WERI-Rb-1 (cell line): ENCODE data around the gene SRSF4.

Source experiments
- DNase-seq: peaks from one replicate; pipeline ENCODE4 v3.0.0-alpha.2; 2020
- H3K27ac ChIP-seq: fragments of 250-450 bp; sonication (Bioruptor Pico); 2 replicates; pipeline ENCODE4 v1.5.1; 2020; ENCODE audit warnings: mild to moderate bottlenecking, moderate library complexity
- H3K27me3 ChIP-seq: fragments of 250-450 bp; sonication (Bioruptor Pico); 2 replicates; pipeline ENCODE4 v1.5.1; 2021; ENCODE audit warnings: mild to moderate bottlenecking, low read depth, moderate library complexity; ENCODE audit not compliant: insufficient read depth, severe bottlenecking
- H3K36me3 ChIP-seq: fragments of 250-450 bp; sonication (Bioruptor Pico); 2 replicates; pipeline ENCODE4 v1.5.1; 2020; ENCODE audit warnings: mild to moderate bottlenecking, moderate library complexity
- H3K4me3 ChIP-seq: 2 replicates; pipeline ENCODE4 v1.5.1; 2011; ENCODE audit warnings: low read depth, mild to moderate bottlenecking, control low read depth, low read length
- H3K9me3 ChIP-seq: fragments of 250-450 bp; sonication (Bioruptor Pico); 2 replicates; pipeline ENCODE4 v1.5.1; 2021; ENCODE audit warnings: mild to moderate bottlenecking, moderate library complexity; ENCODE audit not compliant: severe bottlenecking
- TF ChIP-seq, protein P1 (sequence below): IDR thresholded peaks from 2 replicates; pipeline ENCODE4 v1.5.1; 2011; ENCODE audit warnings: low read depth, mild to moderate bottlenecking, control low read depth, inconsistent platforms, low read length

SRSF4 gene

DNA sequence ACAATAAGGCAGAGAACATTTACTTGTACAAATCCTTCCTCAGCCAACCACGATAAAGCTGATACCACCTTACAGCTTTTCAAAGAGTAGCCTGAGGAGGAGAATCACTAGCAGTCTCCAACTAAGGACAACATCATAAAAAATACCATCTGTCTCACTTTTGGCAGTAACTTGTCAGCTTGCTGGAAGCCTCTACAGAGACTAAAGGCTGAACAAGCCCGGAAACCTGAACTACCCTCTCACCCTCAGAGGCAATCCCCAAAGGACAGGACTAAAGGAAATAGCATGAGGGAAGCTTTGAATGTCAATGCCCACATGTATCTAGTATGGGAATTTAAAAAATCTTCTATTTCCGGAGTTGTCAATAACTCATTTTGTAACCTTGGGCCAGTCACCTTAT, 10.6 kb downstream of the SRSF4 start:
- no peak overlapping the region for H3K27ac ChIP-seq
- peaks cover 57% of the 10 kb centered on the region for H3K36me3 ChIP-seq
- H3K27me3 ChIP-seq = no peaks in the 10 kb centered on the region
- no peaks in the 10 kb centered on the region for H3K9me3 ChIP-seq
- no peak overlapping the region for H3K4me3 ChIP-seq
- TF ChIP-seq, protein P1, sequence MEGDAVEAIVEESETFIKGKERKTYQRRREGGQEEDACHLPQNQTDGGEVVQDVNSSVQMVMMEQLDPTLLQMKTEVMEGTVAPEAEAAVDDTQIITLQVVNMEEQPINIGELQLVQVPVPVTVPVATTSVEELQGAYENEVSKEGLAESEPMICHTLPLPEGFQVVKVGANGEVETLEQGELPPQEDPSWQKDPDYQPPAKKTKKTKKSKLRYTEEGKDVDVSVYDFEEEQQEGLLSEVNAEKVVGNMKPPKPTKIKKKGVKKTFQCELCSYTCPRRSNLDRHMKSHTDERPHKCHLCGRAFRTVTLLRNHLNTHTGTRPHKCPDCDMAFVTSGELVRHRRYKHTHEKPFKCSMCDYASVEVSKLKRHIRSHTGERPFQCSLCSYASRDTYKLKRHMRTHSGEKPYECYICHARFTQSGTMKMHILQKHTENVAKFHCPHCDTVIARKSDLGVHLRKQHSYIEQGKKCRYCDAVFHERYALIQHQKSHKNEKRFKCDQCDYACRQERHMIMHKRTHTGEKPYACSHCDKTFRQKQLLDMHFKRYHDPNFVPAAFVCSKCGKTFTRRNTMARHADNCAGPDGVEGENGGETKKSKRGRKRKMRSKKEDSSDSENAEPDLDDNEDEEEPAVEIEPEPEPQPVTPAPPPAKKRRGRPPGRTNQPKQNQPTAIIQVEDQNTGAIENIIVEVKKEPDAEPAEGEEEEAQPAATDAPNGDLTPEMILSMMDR = no peak
- no peak for DNase-seq

GRCh38 chr1:29169976-29170375, 11.7 kb downstream of the SRSF4 start:
- no peak overlapping the region for H3K27ac ChIP-seq
- no peak overlapping the region for H3K4me3 ChIP-seq
- DNase-seq = no peak
- no peaks in the 10 kb centered on the region for H3K9me3 ChIP-seq
- H3K36me3 ChIP-seq = peaks cover 60% of the 10 kb centered on the region
- H3K27me3 ChIP-seq = no peaks in the 10 kb centered on the region
- TF ChIP-seq, protein P1 = no peak

DNA sequence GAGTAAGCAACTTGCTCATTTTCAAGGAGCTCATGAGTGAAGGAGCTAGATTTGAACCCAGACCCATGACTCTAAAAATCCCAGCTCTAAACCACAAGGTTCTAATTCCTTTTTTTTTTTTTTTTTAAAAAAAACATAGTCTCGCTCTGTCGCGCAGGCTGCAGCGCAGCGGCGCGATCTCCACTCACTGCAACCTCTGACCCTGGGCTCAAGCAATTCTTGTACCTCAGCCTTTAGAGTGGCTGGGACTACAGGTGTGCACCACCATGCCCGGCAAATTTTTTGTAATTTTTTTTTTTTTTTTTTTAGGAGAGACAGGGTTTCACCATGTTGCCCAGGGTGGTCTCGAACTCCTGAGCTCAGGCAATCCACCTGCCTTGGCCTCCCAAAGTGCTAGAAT, 13.8 kb downstream of the SRSF4 start:
- TF ChIP-seq, protein P1 = no peak
- H3K4me3 ChIP-seq = no peak overlapping the region
- no peaks in the 10 kb centered on the region for H3K27me3 ChIP-seq
- no peak overlapping the region for H3K27ac ChIP-seq
- H3K36me3 ChIP-seq = peaks cover 65% of the 10 kb centered on the region
- H3K9me3 ChIP-seq = no peaks in the 10 kb centered on the region
- no peak for DNase-seq

DNA sequence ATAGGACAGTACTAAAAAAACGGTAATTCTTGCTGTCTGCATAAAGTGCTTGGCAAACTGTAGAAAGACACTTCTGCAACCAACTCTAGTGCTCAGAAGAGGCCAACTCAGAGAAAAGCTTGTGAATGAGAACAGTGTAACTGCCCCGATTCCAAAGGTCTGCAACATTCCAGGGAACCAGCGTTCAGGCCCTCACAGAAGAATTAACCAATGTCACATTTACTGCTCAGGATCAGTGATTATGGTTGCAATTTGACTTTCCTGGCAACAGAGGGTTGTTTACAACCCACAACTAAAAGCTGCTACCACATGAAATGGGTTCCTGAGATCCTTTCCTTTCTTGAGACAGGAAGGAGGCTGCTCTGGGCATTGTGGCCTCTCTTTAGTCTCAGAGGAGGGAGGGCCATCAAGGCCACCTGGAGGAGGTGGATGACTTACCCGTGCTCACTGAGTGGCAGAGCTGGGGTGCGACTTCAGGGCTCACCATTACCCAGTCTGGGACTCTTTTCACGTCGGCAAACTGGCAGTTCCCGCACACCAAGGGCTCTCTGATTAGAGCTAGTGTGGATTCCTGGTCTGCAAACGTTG, 15.3 kb downstream of the SRSF4 start:
- DNase-seq = no peak
- H3K27me3 ChIP-seq = no peaks in the 10 kb centered on the region
- no peaks in the 10 kb centered on the region for H3K9me3 ChIP-seq
- H3K4me3 ChIP-seq = no peak overlapping the region
- TF ChIP-seq, protein P1 = no peak
- H3K27ac ChIP-seq = no peak overlapping the region
- peaks cover 58% of the 10 kb centered on the region for H3K36me3 ChIP-seq

DNA sequence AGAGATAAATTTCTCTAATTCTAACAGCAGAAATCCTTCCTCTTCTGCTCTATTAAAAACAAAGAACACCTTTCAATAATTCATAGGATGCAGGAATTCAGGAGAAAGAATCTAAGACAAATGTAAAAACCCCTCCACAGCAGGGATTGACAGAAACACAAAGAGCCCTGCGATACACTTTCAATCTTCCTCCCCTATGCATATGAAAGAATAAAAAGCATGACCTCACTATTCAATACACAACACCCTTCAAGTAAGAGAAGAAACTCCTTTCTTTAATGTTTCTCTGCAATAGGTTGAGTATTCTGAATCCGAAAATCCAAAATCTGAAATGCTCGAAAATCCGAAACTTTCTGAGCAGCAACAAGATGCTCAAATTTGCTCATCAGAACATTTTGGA, 17.1 kb downstream of the SRSF4 start:
- Histone ChIP-seq H3K27me3 (no peaks in the 10 kb centered on the region), H3K36me3 (peaks cover 58% of the 10 kb centered on the region), H3K9me3 (no peaks in the 10 kb centered on the region), H3K4me3 (no peak overlapping the region), H3K27ac (no peak overlapping the region)
- TF ChIP-seq, protein P1 = no peak
- no peak for DNase-seq

GRCh38 chr1:29162476-29163138, 19.1 kb downstream of the SRSF4 start:
- Histone ChIP-seq H3K27me3 (no peaks in the 10 kb centered on the region), H3K9me3 (no peaks in the 10 kb centered on the region), H3K36me3 (peaks cover 65% of the 10 kb centered on the region), H3K4me3 (no peak overlapping the region), H3K27ac (no peak overlapping the region)
- TF ChIP-seq, protein P1 = no peak
- no peak for DNase-seq
